Stimulated activated CD4-positive, alpha-beta T cell treated with anti-CD3 and anti-CD28 coated beads, TNF-alpha, amount 100 ng/mL, for 48 hours (primary cell): ENCODE results near the gene ENTPD8.
A peak's percentile ranks its signal among the peaks of the same experiment; 100 is the strongest.

Source experiments
- DNase-seq, 3 donors: peaks; one replicate each; pipeline ENCODE4 v3.0.0-alpha.2; 2020; ENCODE audit warnings: low read depth in 3 of 3

ENTPD8 gene

GRCh38 chr9:137447722-137448601, 6.8 kb upstream of the ENTPD8 start:
- no peak for DNase-seq

GRCh38 chr9:137446851-137447471, 5.8 kb upstream of the ENTPD8 start:
- no peak for DNase-seq

GRCh38 chr9:137445930-137446431, 4.8 kb upstream of the ENTPD8 start:
- no peak for DNase-seq

GRCh38 chr9:137445275-137445807, 4.2 kb upstream of the ENTPD8 start:
- DNase-seq, result peak; percentile 68 to 77 (median 74)

GRCh38 chr9:137444106-137444790, 3.1 kb upstream of the ENTPD8 start:
- no peak for DNase-seq

- DNase-seq, result no peak
Observed at GRCh38 chr9:137441935-137442321, 771 bp upstream of the ENTPD8 start.

- no peak for DNase-seq
Observed at GRCh38 chr9:137439158-137439714, 1.9 kb downstream of the ENTPD8 start.

- DNase-seq, result no peak
Observed at GRCh38 chr9:137438591-137439157, 2.5 kb downstream of the ENTPD8 start.

GRCh38 chr9:137437691-137438590, 3.2 kb downstream of the ENTPD8 start:
- no peak for DNase-seq

GRCh38 chr9:137436761-137437600, 4.2 kb downstream of the ENTPD8 start:
- no peak for DNase-seq

GRCh38 chr9:137435980-137436760, 5.0 kb downstream of the ENTPD8 start:
- no peak for DNase-seq

GRCh38 chr9:137435381-137435891, 5.7 kb downstream of the ENTPD8 start:
- DNase-seq, result no peak

- DNase-seq, result no peak
Observed at GRCh38 chr9:137434498-137435380, 6.4 kb downstream of the ENTPD8 start.

GRCh38 chr9:137433916-137434431, 7.2 kb downstream of the ENTPD8 start:
- DNase-seq, result no peak

GRCh38 chr9:137433349-137433915, 7.7 kb downstream of the ENTPD8 start:
- DNase-seq, result no peak

GRCh38 chr9:137432687-137433348, 8.3 kb downstream of the ENTPD8 start:
- no peak for DNase-seq
